Keratinocyte (primary cell): ENCODE data around the gene ARFIP1. TPM values are rescaled to one million over a fixed set of nuclear protein-coding genes. Genes with fewer than 3 reads are reported as not detected.

Source experiments
- DNase-seq: peaks from one replicate; pipeline ENCODE4 v3.0.0-alpha.2; 2011; ENCODE audit warnings: low read depth, missing footprints, low spot score
- FAIRE-seq: peaks from 2 replicates; lab custom pipeline; 2011; peaks lifted over from hg19 to GRCh38; lab: Jason Lieb, UNC
- H2AFZ ChIP-seq: 2 replicates; pipeline ENCODE4 v1.6.0; 2012; ENCODE audit warnings: low read length, control low read depth, inconsistent platforms; ENCODE audit not compliant: control insufficient read depth
- H3K27ac ChIP-seq: 2 replicates; pipeline ENCODE4 v1.5.1; 2011; ENCODE audit warnings: low read length; ENCODE audit not compliant: control insufficient read depth, insufficient read depth
- H3K27me3 ChIP-seq: 3 replicates; pipeline ENCODE4 v1.6.0; 2011; ENCODE audit warnings: low read length; ENCODE audit not compliant: control insufficient read depth, insufficient read depth; ENCODE audit errors: extremely low read depth
- H3K36me3 ChIP-seq, 2 experiments: 2 replicates in 1 of 2; 3 replicates in 1 of 2; pipeline ENCODE4 v1.5.1; 2011; ENCODE audit warnings: low read length in 2 of 2, mild to moderate bottlenecking in 1 of 2; ENCODE audit not compliant: control insufficient read depth in 2 of 2, insufficient read depth in 2 of 2; ENCODE audit errors: extremely low read depth in 1 of 2
- H3K4me1 ChIP-seq: 3 replicates; pipeline ENCODE4 v1.5.1; 2011; ENCODE audit warnings: low read length; ENCODE audit not compliant: control insufficient read depth, insufficient read depth; ENCODE audit errors: extremely low read depth
- H3K4me2 ChIP-seq: 3 replicates; pipeline ENCODE4 v1.6.0; 2011; ENCODE audit warnings: low read depth, low read length; ENCODE audit not compliant: control insufficient read depth, insufficient read depth; ENCODE audit errors: extremely low read depth
- H3K4me3 ChIP-seq, 3 experiments: fragments of 200-600 bp in 1 of 3; sonication (generic) in 1 of 3; 2 replicates in 2 of 3; 3 replicates in 1 of 3; pipeline ENCODE4 v1.5.1; 2011 to 2016; ENCODE audit warnings: low read length in 3 of 3, mild to moderate bottlenecking in 3 of 3, control low read depth in 2 of 3, inconsistent platforms in 1 of 3, low read depth in 1 of 3, mixed read lengths in 1 of 3, mixed run types in 1 of 3, moderate library complexity in 1 of 3; ENCODE audit not compliant: control insufficient read depth in 2 of 3, insufficient read depth in 2 of 3; ENCODE audit errors: extremely low read depth in 1 of 3
- H3K79me2 ChIP-seq: 2 replicates; pipeline ENCODE4 v1.6.0; 2012; ENCODE audit warnings: low read length; ENCODE audit not compliant: control insufficient read depth, insufficient read depth
- H3K9ac ChIP-seq: 3 replicates; pipeline ENCODE4 v1.6.0; 2011; ENCODE audit warnings: low read length; ENCODE audit not compliant: control insufficient read depth, insufficient read depth; ENCODE audit errors: extremely low read depth
- H3K9me1 ChIP-seq: 3 replicates; pipeline ENCODE4 v1.6.0; 2011; ENCODE audit warnings: low read length; ENCODE audit not compliant: control insufficient read depth, insufficient read depth; ENCODE audit errors: extremely low read depth
- H3K9me3 ChIP-seq: 2 replicates; pipeline ENCODE4 v1.5.1; 2012; ENCODE audit warnings: low read depth, low read length; ENCODE audit not compliant: control insufficient read depth
- H4K20me1 ChIP-seq: 3 replicates; pipeline ENCODE4 v1.6.0; 2011; ENCODE audit warnings: low read length; ENCODE audit not compliant: control insufficient read depth, insufficient read depth; ENCODE audit errors: extremely low read depth
- CTCF ChIP-seq, 3 experiments: IDR thresholded peaks in 1 of 3; conservative IDR thresholded peaks in 1 of 3; optimal IDR thresholded peaks in 1 of 3; 2 replicates in 2 of 3; 3 replicates in 1 of 3; pipeline versions ENCODE3 to v1.5.1; 2011; ENCODE audit warnings: low read length in 3 of 3, mild to moderate bottlenecking in 3 of 3, moderate library complexity in 2 of 3, control low read depth in 1 of 3, inconsistent platforms in 1 of 3; ENCODE audit not compliant: insufficient read depth in 2 of 3; ENCODE audit errors: extremely low read depth in 1 of 3
- EZH2 ChIP-seq: IDR thresholded peaks from one replicate; pipeline ENCODE4 v1.6.1; 2012; ENCODE audit warnings: inconsistent platforms, mild to moderate bottlenecking, low read length, moderate library complexity
- dilution Hi-C: fragments of 300-500 bp; cut with MboI; formaldehyde crosslinking; loops from one replicate; pipeline ENCODE4 v1.7.0; 2020; ENCODE audit warnings: low sequenced_read_pairs; ENCODE audit not compliant: extremely low pct_ligation_motif_present
- polyA plus RNA-seq, 5 experiments: library from polyadenylated mRNA; depleted of rRNA in 3 of 5; stranded (reverse) in 3 of 5; stranded (forward) in 1 of 5; unstranded in 1 of 5; fragments of >200 nt; gene quantifications; 1 replicate in 1 of 5; 2 replicates in 3 of 5; 3 replicates in 1 of 5; pipeline versions ENCODE4 v1.2.1 to v1.2.3, GENCODE V29; 2011 to 2012; ENCODE audit warnings: missing spikeins in 2 of 5, low read depth in 1 of 5, low replicate concordance in 1 of 5

Gene ARFIP1
- polyA plus RNA-seq, 1 donor (not counting 4 experiments of a cell fraction or from before 2014, with no cell fraction given), result 44.4 TPM

- no peaks in the 10 kb centered on the region for H3K9me3 ChIP-seq
- DNase-seq (no peak), FAIRE-seq (no peak)
- H2AFZ ChIP-seq, result no peak overlapping the region
- dilution Hi-C loops, result no loop called here
- no peak overlapping the region for H3K27ac ChIP-seq
- no peak overlapping the region for H3K9ac ChIP-seq
- no peak for TF ChIP-seq EZH2
- no peak for TF ChIP-seq CTCF (optimal IDR thresholded peaks at IDR 0.05 in 1 of 3, IDR thresholded peaks at IDR 0.05 in 1 of 3, conservative IDR thresholded peaks at IDR 0.05 in 1 of 3; ENCODE audit: extremely low read depth in 1 of 3, insufficient read depth in 2 of 3, low read length in 3 of 3)
- no peaks in the 10 kb centered on the region for H3K36me3 ChIP-seq
- H3K4me1 ChIP-seq, result peaks cover 5% of the 10 kb centered on the region
- H3K9me1 ChIP-seq, result peaks cover 2% of the 10 kb centered on the region
- no peaks in the 10 kb centered on the region for H4K20me1 ChIP-seq
- H3K27me3 ChIP-seq, result no peaks in the 10 kb centered on the region
- H3K4me2 ChIP-seq, result no peak overlapping the region
- H3K79me2 ChIP-seq, result no peaks in the 10 kb centered on the region
- no peak overlapping the region for H3K4me3 ChIP-seq
Measured at GRCh38 chr4:152773953-152774352, 5.8 kb upstream of the ARFIP1 start.

GRCh38 chr4:152776352-152776751, 3.4 kb upstream of the ARFIP1 start:
- Histone ChIP-seq H3K9me3 (no peaks in the 10 kb centered on the region), H3K9me1 (peaks cover 2% of the 10 kb centered on the region), H3K4me3 (no peak overlapping the region), H2AFZ (no peak overlapping the region), H3K4me2 (no peak overlapping the region), H3K9ac (no peak overlapping the region), H3K4me1 (peaks cover 12% of the 10 kb centered on the region), H3K27me3 (no peaks in the 10 kb centered on the region), H3K36me3 (no peaks in the 10 kb centered on the region), H3K79me2 (peaks cover 13% of the 10 kb centered on the region), H3K27ac (no peak overlapping the region), H4K20me1 (no peaks in the 10 kb centered on the region)
- DNase-seq (no peak), FAIRE-seq (no peak)
- dilution Hi-C loops, result no loop called here
- TF ChIP-seq EZH2 (no peak), CTCF (optimal IDR thresholded peaks at IDR 0.05 in 1 of 3, IDR thresholded peaks at IDR 0.05 in 1 of 3, conservative IDR thresholded peaks at IDR 0.05 in 1 of 3; ENCODE audit: extremely low read depth in 1 of 3, insufficient read depth in 2 of 3, low read length in 3 of 3) (no peak)
